Lower leg skin (tissue), 4 donors: Measurements from ENCODE around the gene PPM1M. TPM values are rescaled to one million over a fixed set of nuclear protein-coding genes. Genes with fewer than 3 reads are reported as not detected.

ENCODE experiments used
- DNase-seq, 2 donors: peaks; one replicate each; pipeline ENCODE4 v3.0.0-alpha.2; 2019; ENCODE audit warnings: low spot score in 2 of 2
- H3K4me3 ChIP-seq: fragments of 200-600 bp; sonication (generic); 2 replicates; pipeline ENCODE4 v1.5.1; 2017; ENCODE audit warnings: mild to moderate bottlenecking, low read depth; ENCODE audit not compliant: poor library complexity, severe bottlenecking
- CTCF ChIP-seq, 3 donors: fragments of 450-650 bp; IDR thresholded peaks; one replicate each; pipeline ENCODE4 v1.5.1; 2016; ENCODE audit warnings: antibody characterized with exemption in 3 of 3, mild to moderate bottlenecking in 3 of 3, moderate library complexity in 2 of 3
- POLR2A ChIP-seq, 2 donors: fragments of 450-650 bp; IDR thresholded peaks; one replicate each; pipeline ENCODE4 v1.6.1; 2016 to 2017; ENCODE audit warnings: antibody characterized with exemption in 2 of 2, mild to moderate bottlenecking in 1 of 2, moderate library complexity in 1 of 2
- WGBS, 2 donors: methylation state at CpG; one replicate each; pipeline ENCODE4 v1.1.5; 2018; 5-methylcytosine and 5-hydroxymethylcytosine counted together
- intact Hi-C: fragments of 100-400 bp; cut with DNase I; formaldehyde crosslinking; loops from one replicate; pipeline ENCODE4 v1.15.0; 2023; ENCODE audit warnings: low total_unique reads
- total RNA-seq, 4 donors: library from RNA; depleted of rRNA; stranded (reverse); fragments of >200 nt; gene quantifications; one replicate each; pipeline ENCODE4 v1.1.0, GENCODE V29; 2016

PPM1M gene
- total RNA-seq, 4 donors from 2014 or later = 10.4 to 28.6 (median 14.0) TPM

- TF ChIP-seq POLR2A (IDR thresholded peaks at IDR 0.05) (no peak), CTCF (IDR thresholded peaks at IDR 0.05) (no peak)
- intact Hi-C loops = no loop called here
Observed at GRCh38 chr3:52293491-52294319, 48.1 kb downstream of the PPM1M start.

DNA sequence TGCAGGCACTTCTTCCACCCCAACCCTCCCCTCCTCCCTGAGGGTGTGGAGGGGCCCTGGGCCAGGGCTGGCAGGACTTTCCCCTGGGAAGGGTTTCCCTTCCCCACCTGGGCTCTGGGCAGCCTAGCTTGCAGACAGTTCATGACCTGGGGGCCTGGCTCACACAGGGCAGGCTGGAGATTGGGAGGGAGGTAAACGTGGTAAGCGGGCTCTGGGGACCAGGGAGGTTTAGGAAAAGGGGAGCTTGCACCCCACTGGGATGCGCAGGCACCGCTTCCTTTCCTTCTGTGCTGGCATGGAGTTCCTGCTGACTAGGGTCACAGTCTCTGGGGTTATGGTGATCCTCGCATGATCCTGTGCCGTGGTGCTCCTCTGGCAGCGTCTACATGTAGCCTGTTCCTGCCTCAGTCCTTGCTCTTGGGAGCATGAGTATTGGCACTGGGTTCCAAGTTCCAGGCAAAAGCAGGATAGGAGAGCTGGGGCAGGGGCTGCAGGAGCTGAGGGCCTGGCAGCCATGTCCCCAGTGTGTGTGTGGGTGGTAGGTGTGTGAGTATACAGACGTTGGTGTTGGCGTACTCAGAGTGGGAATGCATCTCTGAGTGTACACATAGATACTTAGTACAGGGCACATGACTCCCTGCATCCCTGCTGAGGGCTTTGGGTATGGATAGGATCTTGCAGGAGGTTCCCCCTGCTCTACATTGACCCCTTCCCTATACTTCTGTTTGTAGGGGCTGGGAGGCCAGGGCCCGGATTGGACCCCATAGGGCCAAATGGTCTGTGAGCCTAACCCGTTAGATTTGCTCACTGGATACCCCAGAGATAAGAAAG is 49.0 kb downstream of the PPM1M start:
- WGBS, 2 donors = 74 to 86% methylated on average over 11 of the region's 11 CpGs
- TF ChIP-seq CTCF (IDR thresholded peaks at IDR 0.05) (no peak), POLR2A (IDR thresholded peaks at IDR 0.05) (no peak)
- DNase-seq = no peak
- no peak overlapping the region for H3K4me3 ChIP-seq
- intact Hi-C loops = no loop called here

More at GRCh38 chr3:52293491-52294319, 48.1 kb downstream of the PPM1M start:
- DNase-seq = no peak
- WGBS, 2 donors = 91 to 93% methylated on average over 16 to 17 of the region's 17 CpGs
- no peak overlapping the region for H3K4me3 ChIP-seq

DNA sequence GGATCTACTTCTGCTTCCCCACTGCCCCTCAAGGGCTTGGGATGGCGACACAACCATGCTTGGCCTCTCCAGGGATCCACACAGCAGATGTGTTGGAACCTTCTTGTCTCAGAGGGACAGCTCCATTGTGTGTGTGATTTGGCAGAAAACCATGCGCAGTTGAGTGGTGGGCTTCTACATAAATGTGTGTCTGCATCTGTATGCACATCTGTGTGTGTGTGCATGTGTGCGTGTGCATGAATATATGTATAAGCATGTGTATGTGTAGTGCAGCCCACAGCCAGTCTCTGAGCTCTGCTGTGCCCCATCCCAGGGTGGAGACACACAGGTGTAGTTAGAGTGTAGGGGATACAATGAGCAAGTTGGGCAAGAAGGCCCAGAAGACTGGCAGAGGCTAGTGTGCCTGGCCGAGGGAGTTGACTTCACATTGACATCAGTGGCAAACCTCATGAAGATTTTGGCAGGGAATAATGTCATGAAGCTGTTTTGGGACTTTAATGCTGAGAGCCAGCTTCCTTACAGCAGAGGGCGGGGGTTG is 50.2 kb downstream of the PPM1M start:
- no peak for DNase-seq
- TF ChIP-seq CTCF (IDR thresholded peaks at IDR 0.05) (no peak), POLR2A (IDR thresholded peaks at IDR 0.05) (no peak)
- H3K4me3 ChIP-seq = no peak overlapping the region
- WGBS, 2 donors = 88 to 93% methylated on average over 5 of the region's 5 CpGs
- intact Hi-C loops = no loop called here

- TF ChIP-seq CTCF (IDR thresholded peaks at IDR 0.05) = no peak
- TF ChIP-seq POLR2A (IDR thresholded peaks at IDR 0.05) = no peak
- WGBS, 2 donors = 82 to 84% methylated on average over 11 of the region's 11 CpGs
- no peak for DNase-seq
- H3K4me3 ChIP-seq = no peak overlapping the region
- intact Hi-C loops = no loop called here
Observed at GRCh38 chr3:52297242-52298148, 51.9 kb downstream of the PPM1M start.
